Sigmoid colon (tissue), 3 donors: ENCODE data around the gene GRIK4.

Experiments used
- POLR2A ChIP-seq, 2 donors: fragments of 450-650 bp; IDR thresholded peaks; one replicate each; pipeline ENCODE4 v1.6.1; 2016; ENCODE audit warnings: antibody characterized with exemption in 2 of 2, mild to moderate bottlenecking in 2 of 2, moderate library complexity in 2 of 2
- TF ChIP-seq, protein P1 (sequence below), 4 experiments: fragments of 450-650 bp in 3 of 4; fragments of 200-600 bp in 1 of 4; IDR thresholded peaks; one replicate each; pipeline ENCODE4 v1.5.1; 2016 to 2019; ENCODE audit warnings: antibody characterized with exemption in 4 of 4, mild to moderate bottlenecking in 3 of 4, moderate library complexity in 2 of 4

DNA sequence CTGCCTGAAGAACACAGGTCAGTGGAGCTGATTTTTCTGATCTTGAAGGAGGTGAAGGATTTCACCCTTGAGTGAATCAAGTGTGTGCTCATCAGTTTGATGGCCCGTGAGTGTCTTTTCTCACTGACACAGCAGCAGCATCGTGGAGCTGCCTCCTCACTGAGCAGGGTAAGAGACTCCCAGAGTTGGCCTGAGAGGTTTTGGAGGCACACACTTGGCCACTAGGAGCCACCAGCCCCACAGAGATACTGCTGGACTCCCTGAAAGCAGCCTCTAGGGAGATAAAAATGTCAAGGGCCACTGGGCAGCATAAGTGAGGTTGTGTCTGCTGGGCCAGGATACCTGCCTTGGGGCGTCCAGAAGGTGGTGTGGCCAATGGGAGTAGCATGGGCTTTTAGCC is 245.4 kb downstream of the GRIK4 start:
- TF ChIP-seq, protein P1, sequence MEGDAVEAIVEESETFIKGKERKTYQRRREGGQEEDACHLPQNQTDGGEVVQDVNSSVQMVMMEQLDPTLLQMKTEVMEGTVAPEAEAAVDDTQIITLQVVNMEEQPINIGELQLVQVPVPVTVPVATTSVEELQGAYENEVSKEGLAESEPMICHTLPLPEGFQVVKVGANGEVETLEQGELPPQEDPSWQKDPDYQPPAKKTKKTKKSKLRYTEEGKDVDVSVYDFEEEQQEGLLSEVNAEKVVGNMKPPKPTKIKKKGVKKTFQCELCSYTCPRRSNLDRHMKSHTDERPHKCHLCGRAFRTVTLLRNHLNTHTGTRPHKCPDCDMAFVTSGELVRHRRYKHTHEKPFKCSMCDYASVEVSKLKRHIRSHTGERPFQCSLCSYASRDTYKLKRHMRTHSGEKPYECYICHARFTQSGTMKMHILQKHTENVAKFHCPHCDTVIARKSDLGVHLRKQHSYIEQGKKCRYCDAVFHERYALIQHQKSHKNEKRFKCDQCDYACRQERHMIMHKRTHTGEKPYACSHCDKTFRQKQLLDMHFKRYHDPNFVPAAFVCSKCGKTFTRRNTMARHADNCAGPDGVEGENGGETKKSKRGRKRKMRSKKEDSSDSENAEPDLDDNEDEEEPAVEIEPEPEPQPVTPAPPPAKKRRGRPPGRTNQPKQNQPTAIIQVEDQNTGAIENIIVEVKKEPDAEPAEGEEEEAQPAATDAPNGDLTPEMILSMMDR (IDR thresholded peaks at IDR 0.05), result no peak
- no peak for TF ChIP-seq POLR2A (IDR thresholded peaks at IDR 0.05)
